SK-N-SH treated with all-trans-retinoic acid at 6 μM for 48 hours (cell line): ENCODE results near the gene PSORS1C1.
"Not testable (repeated sequence)": the region's sequence is repeated elsewhere in the genome, so short reads cannot be mapped to it uniquely, and the experiment has no call there.

ENCODE experiments used
- ATAC-seq: fragments of 200-7000 bp; cut with Tn5 transposase; 3 replicates; pipeline ENCODE4 v1.9.1; 2020; ENCODE audit warnings: mild to moderate bottlenecking, moderate library complexity
- ARNTL ChIP-seq: fragments of 450-650 bp; formaldehyde crosslinking; IDR thresholded peaks from 2 replicates; pipeline ENCODE4 v1.5.0; 2020; ENCODE audit warnings: low read depth, mild to moderate bottlenecking, moderate library complexity, borderline replicate concordance
- BACH2 ChIP-seq: fragments of 250-450 bp; sonication (Bioruptor Pico); IDR thresholded peaks from 2 replicates; pipeline ENCODE4 v1.9.0; 2021; ENCODE audit warnings: mild to moderate bottlenecking, borderline replicate concordance
- CREB5 ChIP-seq: fragments of 250-450 bp; sonication (Bioruptor Pico); IDR thresholded peaks from 2 replicates; pipeline ENCODE4 v1.5.1; 2020; ENCODE audit warnings: low read depth, mild to moderate bottlenecking, moderate library complexity
- CSDC2 ChIP-seq: fragments of 250-450 bp; sonication (Bioruptor Pico); IDR thresholded peaks from 2 replicates; pipeline ENCODE4 v1.5.0; 2020; ENCODE audit warnings: mild to moderate bottlenecking, moderate library complexity
- CSRNP3 ChIP-seq: fragments of 250-450 bp; sonication (Bioruptor Pico); IDR thresholded peaks from 2 replicates; pipeline ENCODE4 v1.5.1; 2021; ENCODE audit warnings: mild to moderate bottlenecking, moderate library complexity
- ESRRG ChIP-seq: fragments of 250-450 bp; sonication (Bioruptor Pico); IDR thresholded peaks from 2 replicates; pipeline ENCODE4 v1.6.1; 2021; ENCODE audit warnings: mild to moderate bottlenecking
- GLIS3 ChIP-seq: fragments of 250-450 bp; sonication (Bioruptor Pico); IDR thresholded peaks from 2 replicates; pipeline ENCODE4 v1.5.0; 2020; ENCODE audit warnings: mild to moderate bottlenecking, moderate library complexity
- ISL1 ChIP-seq: fragments of 250-450 bp; sonication (Bioruptor Pico); IDR thresholded peaks from 2 replicates; pipeline ENCODE4 v2.1.2; 2022; ENCODE audit warnings: mild to moderate bottlenecking, moderate library complexity
- OSR1 ChIP-seq: fragments of 250-450 bp; sonication (Bioruptor Pico); IDR thresholded peaks from 2 replicates; pipeline ENCODE4 v1.8.0; 2022; ENCODE audit warnings: moderate library complexity, mild to moderate bottlenecking, inconsistent platforms
- PATZ1 ChIP-seq: fragments of 250-450 bp; sonication (Bioruptor Pico); IDR thresholded peaks from 2 replicates; pipeline ENCODE4 v1.8.0; 2020; ENCODE audit warnings: mild to moderate bottlenecking, moderate library complexity, borderline replicate concordance
- POU6F1 ChIP-seq: fragments of 250-450 bp; sonication (Bioruptor Pico); IDR thresholded peaks from 2 replicates; pipeline ENCODE4 v1.8.0; 2021; ENCODE audit warnings: low read depth, mild to moderate bottlenecking, moderate library complexity, borderline replicate concordance
- PPARA ChIP-seq: fragments of 250-450 bp; sonication (Bioruptor Pico); IDR thresholded peaks from 2 replicates; pipeline ENCODE4 v1.5.0; 2020; ENCODE audit warnings: mild to moderate bottlenecking, borderline replicate concordance
- RARB ChIP-seq: fragments of 250-450 bp; sonication (Bioruptor Pico); IDR thresholded peaks from 2 replicates; pipeline ENCODE4 v1.8.0; 2021; ENCODE audit warnings: mild to moderate bottlenecking, moderate library complexity
- SNAI2 ChIP-seq: fragments of 250-450 bp; sonication (Bioruptor Pico); IDR thresholded peaks from 2 replicates; pipeline ENCODE4 v1.5.0; 2020; ENCODE audit warnings: mild to moderate bottlenecking, moderate library complexity
- TCF4 ChIP-seq: fragments of 250-450 bp; sonication (Bioruptor Pico); IDR thresholded peaks from 2 replicates; pipeline ENCODE4 v1.8.0; 2021; ENCODE audit warnings: mild to moderate bottlenecking, moderate library complexity, borderline replicate concordance
- TOX ChIP-seq: fragments of 250-450 bp; sonication (Bioruptor Pico); IDR thresholded peaks from 2 replicates; pipeline ENCODE4 v1.8.0; 2021; ENCODE audit warnings: mild to moderate bottlenecking, moderate library complexity, borderline replicate concordance
- ZC3H10 ChIP-seq: fragments of 250-450 bp; sonication (Bioruptor Pico); IDR thresholded peaks from 2 replicates; pipeline ENCODE4 v1.5.1; 2021; ENCODE audit warnings: mild to moderate bottlenecking, moderate library complexity
- ZFP3 ChIP-seq: fragments of 250-450 bp; sonication (Bioruptor Pico); IDR thresholded peaks from 2 replicates; pipeline ENCODE4 v1.5.0; 2020; ENCODE audit warnings: mild to moderate bottlenecking, moderate library complexity
- ZFP30 ChIP-seq: fragments of 450-650 bp; formaldehyde crosslinking; IDR thresholded peaks from 2 replicates; pipeline ENCODE4 v1.5.0; 2022; ENCODE audit warnings: mild to moderate bottlenecking, moderate library complexity
- ZNF565 ChIP-seq: fragments of 450-650 bp; formaldehyde crosslinking; conservative IDR thresholded peaks from 2 replicates; pipeline ENCODE4 v1.5.0; 2020; ENCODE audit warnings: low read depth, mild to moderate bottlenecking, moderate library complexity
- ZNF70 ChIP-seq: fragments of 450-650 bp; formaldehyde crosslinking; IDR thresholded peaks from 2 replicates; pipeline ENCODE4 v1.5.0; 2020; ENCODE audit warnings: mild to moderate bottlenecking, moderate library complexity
- ZNF8 ChIP-seq: fragments of 450-650 bp; formaldehyde crosslinking; IDR thresholded peaks from 2 replicates; pipeline ENCODE4 v1.5.0; 2020; ENCODE audit warnings: mild to moderate bottlenecking, moderate library complexity

The PSORS1C1 gene

GRCh38 chr6:31114541-31114878 lies at the start of gene PSORS1C1:
TSS of gene PSORS1C1 (plus strand) at chr6:31114800. CDS start at chr6:31129633, 14,833 bp downstream.
- TF ChIP-seq ZFP3: peak; percentile 52; the same call in 1 of the 2 replicates
- no peak for TF ChIP-seq BACH2 (CRISPR knock-in tag)
- no peak for TF ChIP-seq ZNF565 (CRISPR knock-in tag)
- TF ChIP-seq, all 23 proteins: peak for 1
- ATAC-seq: peak; percentile 97

GRCh38 chr6:31065556-31065955 lies 49.0 kb upstream of the PSORS1C1 start:
- TF ChIP-seq TOX (CRISPR knock-in tag): no peak
- peak; percentile 66 for ATAC-seq

GRCh38 chr6:31067028-31067427 lies 47.6 kb upstream of the PSORS1C1 start:
- not testable (repeated sequence) for ATAC-seq

- not testable (repeated sequence) for ATAC-seq
Observed at GRCh38 chr6:31067891-31068668, 46.5 kb upstream of the PSORS1C1 start.

GRCh38 chr6:31068669-31069340 lies 45.8 kb upstream of the PSORS1C1 start:
- ATAC-seq: peak; percentile 87
- TF ChIP-seq SNAI2 (CRISPR knock-in tag) (no peak), ZFP30 (CRISPR knock-in tag) (no peak), ZC3H10 (CRISPR knock-in tag) (no peak), BACH2 (CRISPR knock-in tag) (no peak), OSR1 (CRISPR knock-in tag) (no peak), TCF4 (CRISPR knock-in tag) (no peak), PATZ1 (CRISPR knock-in tag) (no peak), ARNTL (CRISPR knock-in tag) (no peak), CSDC2 (CRISPR knock-in tag) (no peak), ISL1 (no peak), ZFP3 (no peak), RARB (CRISPR knock-in tag) (no peak), ESRRG (CRISPR knock-in tag) (no peak), ZNF8 (CRISPR knock-in tag) (no peak), TOX (CRISPR knock-in tag) (no peak), ZNF70 (CRISPR knock-in tag) (no peak), PPARA (CRISPR knock-in tag) (no peak)

- ATAC-seq: peak; percentile 98
Observed at GRCh38 chr6:31070711-31071197, 43.8 kb upstream of the PSORS1C1 start.

More at GRCh38 chr6:31070711-31071197, 43.8 kb upstream of the PSORS1C1 start:
- TF ChIP-seq GLIS3 (CRISPR knock-in tag) (no peak), ZNF8 (CRISPR knock-in tag) (no peak), ZFP30 (CRISPR knock-in tag) (no peak), ESRRG (CRISPR knock-in tag) (no peak), OSR1 (CRISPR knock-in tag) (no peak), POU6F1 (CRISPR knock-in tag) (no peak), ZNF70 (CRISPR knock-in tag) (no peak), CSDC2 (CRISPR knock-in tag) (no peak), PPARA (CRISPR knock-in tag) (no peak), ZC3H10 (CRISPR knock-in tag) (no peak), BACH2 (CRISPR knock-in tag) (no peak), ISL1 (no peak), CREB5 (CRISPR knock-in tag) (no peak), TOX (CRISPR knock-in tag) (no peak), ZFP3 (no peak), CSRNP3 (CRISPR knock-in tag) (no peak), RARB (CRISPR knock-in tag) (no peak), SNAI2 (CRISPR knock-in tag) (no peak), ZNF565 (CRISPR knock-in tag) (no peak)
